GM13976 (cell line): ENCODE data around the gene FAM204A.

ENCODE experiments used
- DNase-seq: peaks from one replicate; pipeline ENCODE4 v3.0.0; 2012; ENCODE audit warnings: low spot score
- in situ Hi-C: fragments of 300-500 bp; cut with MboI; formaldehyde crosslinking; loops from one replicate; pipeline ENCODE4 v1.12.0; 2022; ENCODE audit warnings: low sequenced_read_pairs, mixed read lengths, inconsistent platforms; ENCODE audit not compliant: unreplicated experiment
- TF ChIP-seq, protein P1 (sequence below): IDR thresholded peaks from 2 replicates; pipeline ENCODE4 v1.5.1; 2012; ENCODE audit warnings: borderline replicate concordance, mild to moderate bottlenecking; ENCODE audit not compliant: insufficient read depth; ENCODE audit errors: extremely low read depth, missing control alignments, control extremely low read depth

FAM204A gene

GRCh38 chr10:118307220-118307619 is 34.9 kb downstream of the FAM204A start:
- in situ Hi-C loops, result no loop called here
- TF ChIP-seq, protein P1, sequence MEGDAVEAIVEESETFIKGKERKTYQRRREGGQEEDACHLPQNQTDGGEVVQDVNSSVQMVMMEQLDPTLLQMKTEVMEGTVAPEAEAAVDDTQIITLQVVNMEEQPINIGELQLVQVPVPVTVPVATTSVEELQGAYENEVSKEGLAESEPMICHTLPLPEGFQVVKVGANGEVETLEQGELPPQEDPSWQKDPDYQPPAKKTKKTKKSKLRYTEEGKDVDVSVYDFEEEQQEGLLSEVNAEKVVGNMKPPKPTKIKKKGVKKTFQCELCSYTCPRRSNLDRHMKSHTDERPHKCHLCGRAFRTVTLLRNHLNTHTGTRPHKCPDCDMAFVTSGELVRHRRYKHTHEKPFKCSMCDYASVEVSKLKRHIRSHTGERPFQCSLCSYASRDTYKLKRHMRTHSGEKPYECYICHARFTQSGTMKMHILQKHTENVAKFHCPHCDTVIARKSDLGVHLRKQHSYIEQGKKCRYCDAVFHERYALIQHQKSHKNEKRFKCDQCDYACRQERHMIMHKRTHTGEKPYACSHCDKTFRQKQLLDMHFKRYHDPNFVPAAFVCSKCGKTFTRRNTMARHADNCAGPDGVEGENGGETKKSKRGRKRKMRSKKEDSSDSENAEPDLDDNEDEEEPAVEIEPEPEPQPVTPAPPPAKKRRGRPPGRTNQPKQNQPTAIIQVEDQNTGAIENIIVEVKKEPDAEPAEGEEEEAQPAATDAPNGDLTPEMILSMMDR, result no peak
- DNase-seq, result no peak

- DNase-seq, result no peak
- in situ Hi-C loops, result no loop called here
Observed at GRCh38 chr10:118305730-118306129, 36.4 kb downstream of the FAM204A start.

GRCh38 chr10:118304521-118304920 is 37.6 kb downstream of the FAM204A start:
- DNase-seq, result no peak
- in situ Hi-C loops, result no loop called here
- TF ChIP-seq, protein P1, result no peak

More at GRCh38 chr10:118305730-118306129, 36.4 kb downstream of the FAM204A start:
- TF ChIP-seq, protein P1, result no peak

DNA sequence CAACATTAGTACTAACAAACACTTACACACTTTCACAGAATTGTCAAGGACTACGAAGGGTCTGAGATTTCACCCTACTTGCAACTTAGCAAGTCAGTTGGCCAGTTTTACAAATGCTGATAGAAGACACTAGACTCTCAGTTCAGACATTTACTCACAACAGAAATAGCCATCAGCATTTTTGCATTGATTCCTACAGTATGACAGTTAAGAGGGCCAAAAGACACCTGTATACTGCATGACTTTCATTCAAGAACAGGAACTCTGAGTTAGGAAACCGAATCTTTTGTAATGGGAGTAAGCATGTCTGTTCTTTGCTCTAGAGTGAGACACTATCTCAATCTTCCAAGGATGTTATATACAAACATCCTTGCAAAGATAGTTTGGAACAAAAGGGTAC is 40.9 kb downstream of the FAM204A start:
- TF ChIP-seq, protein P1, result no peak
- in situ Hi-C loops, result no loop called here
- no peak for DNase-seq

GRCh38 chr10:118300320-118300719 is 41.8 kb downstream of the FAM204A start:
- no peak for DNase-seq
- TF ChIP-seq, protein P1, result no peak
- in situ Hi-C loops, result no loop called here

- in situ Hi-C loops, result no loop called here
- no peak for DNase-seq
- TF ChIP-seq, protein P1, result no peak
Observed at GRCh38 chr10:118298787-118299186, 43.3 kb downstream of the FAM204A start.

DNA sequence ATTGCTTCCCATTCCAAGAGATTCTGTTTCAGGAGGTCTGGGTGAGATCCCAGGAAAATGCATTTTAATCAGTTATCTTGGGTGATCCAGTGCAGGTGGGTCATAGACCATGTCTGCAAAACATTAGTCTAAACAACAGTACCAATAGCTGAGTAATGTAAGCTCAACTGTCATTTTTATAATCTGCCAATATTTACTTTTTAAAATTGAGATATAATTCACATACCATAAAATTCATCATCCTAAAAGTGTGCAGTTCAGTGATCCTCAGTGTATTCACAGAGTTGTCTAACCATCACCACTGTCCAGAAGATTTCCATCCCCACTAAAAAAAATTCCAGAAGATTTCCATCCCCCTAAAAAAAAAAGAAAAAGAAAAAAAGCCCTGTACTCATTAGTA is 51.0 kb downstream of the FAM204A start:
- TF ChIP-seq, protein P1, result no peak
- no peak for DNase-seq
- in situ Hi-C loops, result no loop called here
